ENCODE data around the gene THAP3. TPM values are rescaled to one million over a fixed set of nuclear protein-coding genes. Genes with fewer than 3 reads are reported as not detected.

Gene THAP3
- total RNA-seq, 1 donor from 2014 or later, result 13.5 TPM

DNA sequence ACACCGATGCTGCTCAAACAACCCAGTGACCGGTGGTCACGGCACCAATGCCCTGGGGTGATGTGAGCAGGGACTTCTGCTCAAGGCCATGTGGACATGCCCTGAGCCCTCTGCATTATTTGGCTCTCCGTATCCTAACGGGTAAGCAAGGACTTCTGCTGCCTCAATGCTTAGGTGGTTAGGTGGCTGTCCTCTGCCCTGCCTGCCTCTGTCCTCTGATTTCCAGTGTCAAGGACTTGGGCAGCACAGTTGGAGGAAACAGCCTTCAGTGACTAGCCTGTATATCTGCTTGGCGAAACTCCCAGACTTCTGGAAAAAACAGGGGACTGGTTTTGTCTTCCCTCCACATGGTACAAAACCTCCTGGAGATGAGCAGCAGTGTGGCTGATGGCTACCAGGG, 42.5 kb downstream of the THAP3 start:
- H3K36me3 Mint-ChIP-seq (ENCODE audit: low read depth, unreplicated experiment), result peaks cover 23% of the 10 kb centered on the region
- H3K4me3 Mint-ChIP-seq (ENCODE audit: unreplicated experiment), result no peak overlapping the region
- H3K27ac Mint-ChIP-seq (ENCODE audit: unreplicated experiment), result no peak overlapping the region
- H3K4me1 Mint-ChIP-seq (ENCODE audit: unreplicated experiment), result no peaks in the 10 kb centered on the region
- TF ChIP-seq, protein P1, sequence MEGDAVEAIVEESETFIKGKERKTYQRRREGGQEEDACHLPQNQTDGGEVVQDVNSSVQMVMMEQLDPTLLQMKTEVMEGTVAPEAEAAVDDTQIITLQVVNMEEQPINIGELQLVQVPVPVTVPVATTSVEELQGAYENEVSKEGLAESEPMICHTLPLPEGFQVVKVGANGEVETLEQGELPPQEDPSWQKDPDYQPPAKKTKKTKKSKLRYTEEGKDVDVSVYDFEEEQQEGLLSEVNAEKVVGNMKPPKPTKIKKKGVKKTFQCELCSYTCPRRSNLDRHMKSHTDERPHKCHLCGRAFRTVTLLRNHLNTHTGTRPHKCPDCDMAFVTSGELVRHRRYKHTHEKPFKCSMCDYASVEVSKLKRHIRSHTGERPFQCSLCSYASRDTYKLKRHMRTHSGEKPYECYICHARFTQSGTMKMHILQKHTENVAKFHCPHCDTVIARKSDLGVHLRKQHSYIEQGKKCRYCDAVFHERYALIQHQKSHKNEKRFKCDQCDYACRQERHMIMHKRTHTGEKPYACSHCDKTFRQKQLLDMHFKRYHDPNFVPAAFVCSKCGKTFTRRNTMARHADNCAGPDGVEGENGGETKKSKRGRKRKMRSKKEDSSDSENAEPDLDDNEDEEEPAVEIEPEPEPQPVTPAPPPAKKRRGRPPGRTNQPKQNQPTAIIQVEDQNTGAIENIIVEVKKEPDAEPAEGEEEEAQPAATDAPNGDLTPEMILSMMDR (IDR thresholded peaks at IDR 0.05; ENCODE audit: unreplicated experiment), result no peak
- peaks cover 6% of the 10 kb centered on the region for H3K27me3 Mint-ChIP-seq (ENCODE audit: unreplicated experiment)
- DNase-seq (ENCODE audit: low spot score), result no peak
- no peaks in the 10 kb centered on the region for H3K9me3 Mint-ChIP-seq (ENCODE audit: unreplicated experiment)

DNA sequence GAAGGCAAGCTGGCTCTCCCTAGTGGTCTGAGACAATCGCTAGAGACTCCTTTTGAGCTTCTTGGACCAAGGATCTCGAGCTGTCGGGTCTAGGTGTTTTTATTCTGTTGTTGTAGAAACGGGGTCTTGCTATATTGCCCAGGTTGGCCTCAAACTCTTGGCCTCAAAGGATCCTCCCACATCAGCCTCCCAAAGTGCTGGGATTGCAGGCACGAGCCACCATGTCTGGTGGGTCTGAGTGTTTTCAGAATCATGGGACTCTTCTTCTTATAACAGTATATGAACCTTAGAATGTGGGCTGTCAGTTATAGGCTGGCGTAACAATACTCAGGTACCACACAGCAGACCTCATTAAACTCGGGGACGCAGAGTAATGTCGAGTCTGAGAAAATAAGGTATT, 43.8 kb downstream of the THAP3 start:
- no peak for DNase-seq (ENCODE audit: low spot score)
- Mint-ChIP-seq H3K4me1 (ENCODE audit: unreplicated experiment) (no peaks in the 10 kb centered on the region), H3K9me3 (ENCODE audit: unreplicated experiment) (no peaks in the 10 kb centered on the region), H3K27ac (ENCODE audit: unreplicated experiment) (no peak overlapping the region), H3K4me3 (ENCODE audit: unreplicated experiment) (no peak overlapping the region), H3K27me3 (ENCODE audit: unreplicated experiment) (peaks cover 4% of the 10 kb centered on the region), H3K36me3 (ENCODE audit: low read depth, unreplicated experiment) (peaks cover 14% of the 10 kb centered on the region)
- TF ChIP-seq, protein P1 (IDR thresholded peaks at IDR 0.05; ENCODE audit: unreplicated experiment), result no peak

DNA sequence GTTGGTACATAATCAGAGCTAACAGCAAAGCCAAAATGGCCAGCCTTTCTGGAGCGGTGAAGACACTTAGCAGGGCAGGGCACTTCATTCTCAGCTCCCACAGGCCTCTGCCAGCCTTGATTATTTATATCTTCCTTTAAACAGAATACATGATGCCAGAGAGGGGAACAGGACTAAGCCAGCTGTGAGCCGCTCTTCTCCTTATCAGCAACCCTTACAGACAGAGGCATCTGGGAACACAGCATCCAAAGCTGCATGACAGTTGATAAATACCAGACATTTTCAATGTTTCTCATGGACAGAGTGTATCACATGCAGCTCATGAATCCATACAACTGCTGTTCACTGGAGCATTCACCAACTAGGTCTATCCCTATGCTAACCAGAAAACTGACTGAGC, 47.9 kb downstream of the THAP3 start:
- H3K27ac Mint-ChIP-seq (ENCODE audit: unreplicated experiment), result no peak overlapping the region
- no peak for DNase-seq (ENCODE audit: low spot score)
- no peaks in the 10 kb centered on the region for H3K9me3 Mint-ChIP-seq (ENCODE audit: unreplicated experiment)
- H3K27me3 Mint-ChIP-seq (ENCODE audit: unreplicated experiment), result no peaks in the 10 kb centered on the region
- H3K4me3 Mint-ChIP-seq (ENCODE audit: unreplicated experiment), result no peak overlapping the region
- H3K36me3 Mint-ChIP-seq (ENCODE audit: low read depth, unreplicated experiment), result peaks cover 13% of the 10 kb centered on the region
- H3K4me1 Mint-ChIP-seq (ENCODE audit: unreplicated experiment), result peaks cover 2% of the 10 kb centered on the region
- TF ChIP-seq, protein P1 (IDR thresholded peaks at IDR 0.05; ENCODE audit: unreplicated experiment), result no peak

DNA sequence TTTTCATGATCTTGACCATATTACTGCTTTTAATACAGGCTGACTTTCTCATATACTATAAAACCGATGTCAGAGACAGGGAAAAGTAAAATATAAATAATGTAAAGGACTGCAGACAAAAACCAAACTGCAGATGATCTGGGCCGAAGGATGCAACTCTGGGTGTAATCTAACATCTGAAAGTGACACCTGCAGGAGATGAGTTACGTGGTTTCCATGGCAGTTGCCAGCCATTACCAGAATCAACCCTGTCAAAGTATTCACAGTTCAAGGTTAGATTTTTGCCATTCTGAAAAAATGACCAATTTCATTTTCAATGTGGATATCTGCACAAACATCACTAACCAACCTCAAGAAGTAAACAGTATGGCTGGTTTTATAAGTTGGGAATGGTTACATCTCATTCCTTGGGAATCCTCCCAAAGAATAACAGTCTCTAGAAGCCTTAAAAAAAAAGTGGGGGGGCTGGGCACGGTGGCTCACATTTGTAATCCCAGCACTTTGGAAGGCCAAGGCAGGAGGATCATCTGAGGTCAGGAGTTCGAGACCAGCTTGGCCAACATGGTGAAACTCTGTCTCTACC, 49.2 kb downstream of the THAP3 start:
- peaks cover 2% of the 10 kb centered on the region for H3K4me1 Mint-ChIP-seq (ENCODE audit: unreplicated experiment)
- H3K27ac Mint-ChIP-seq (ENCODE audit: unreplicated experiment), result no peak overlapping the region
- no peaks in the 10 kb centered on the region for H3K9me3 Mint-ChIP-seq (ENCODE audit: unreplicated experiment)
- no peak overlapping the region for H3K4me3 Mint-ChIP-seq (ENCODE audit: unreplicated experiment)
- no peaks in the 10 kb centered on the region for H3K27me3 Mint-ChIP-seq (ENCODE audit: unreplicated experiment)
- no peak for DNase-seq (ENCODE audit: low spot score)
- peaks cover 18% of the 10 kb centered on the region for H3K36me3 Mint-ChIP-seq (ENCODE audit: low read depth, unreplicated experiment)
- TF ChIP-seq, protein P1 (IDR thresholded peaks at IDR 0.05; ENCODE audit: unreplicated experiment), result no peak

DNA sequence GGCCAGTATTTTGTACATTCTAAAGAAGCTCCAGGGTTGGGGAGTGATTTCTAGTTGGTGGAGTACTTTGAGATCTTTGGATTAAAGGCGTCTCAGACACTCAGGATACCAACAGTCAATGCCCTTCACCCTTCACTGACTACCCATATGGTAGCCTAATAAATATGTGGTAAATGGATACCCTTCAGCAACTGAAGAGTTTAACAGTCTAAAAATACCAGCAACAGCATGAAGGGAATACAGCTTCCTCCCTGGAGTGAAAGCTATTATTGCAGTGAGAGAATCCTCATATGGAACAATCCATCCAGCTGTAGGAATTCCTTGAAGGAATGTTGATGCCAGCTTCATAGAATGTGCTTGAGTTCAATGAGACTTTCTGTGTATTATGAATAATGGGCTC, 50.1 kb downstream of the THAP3 start:
- Mint-ChIP-seq H3K4me3 (ENCODE audit: unreplicated experiment) (no peak overlapping the region), H3K27me3 (ENCODE audit: unreplicated experiment) (no peaks in the 10 kb centered on the region), H3K36me3 (ENCODE audit: low read depth, unreplicated experiment) (peaks cover 24% of the 10 kb centered on the region), H3K27ac (ENCODE audit: unreplicated experiment) (no peak overlapping the region), H3K9me3 (ENCODE audit: unreplicated experiment) (no peaks in the 10 kb centered on the region), H3K4me1 (ENCODE audit: unreplicated experiment) (peaks cover 2% of the 10 kb centered on the region)
- DNase-seq (ENCODE audit: low spot score), result no peak
- TF ChIP-seq, protein P1 (IDR thresholded peaks at IDR 0.05; ENCODE audit: unreplicated experiment), result no peak

All from endothelial cell (in vitro differentiated cells).